ENCODE measurements around the gene RAB3GAP1. TPM values are rescaled to one million over a fixed set of nuclear protein-coding genes. Genes with fewer than 3 reads are reported as not detected.

The RAB3GAP1 gene
- total RNA-seq, 1 donor from 2014 or later: 32.0 TPM

GRCh38 chr2:135162377-135162776 is 110.3 kb downstream of the RAB3GAP1 start:
- H3K36me3 Mint-ChIP-seq: peaks cover 21% of the 10 kb centered on the region

GRCh38 chr2:135162786-135163185 is 110.7 kb downstream of the RAB3GAP1 start:
- Mint-ChIP-seq H3K27me3 (no peaks in the 10 kb centered on the region), H3K9me3 (no peaks in the 10 kb centered on the region), H3K4me1 (ENCODE audit: unreplicated experiment) (no peaks in the 10 kb centered on the region), H3K36me3 (peaks cover 24% of the 10 kb centered on the region), H3K27ac (no peak overlapping the region), H3K4me3 (no peak overlapping the region)
- no peak for TF ChIP-seq CTCF (conservative IDR thresholded peaks at IDR 0.05)
- no peak for DNase-seq (ENCODE audit: extremely low spot score, unreplicated experiment)

More at GRCh38 chr2:135162377-135162776, 110.3 kb downstream of the RAB3GAP1 start:
- H3K4me1 Mint-ChIP-seq (ENCODE audit: unreplicated experiment): no peaks in the 10 kb centered on the region
- no peak for TF ChIP-seq CTCF (conservative IDR thresholded peaks at IDR 0.05)
- DNase-seq (ENCODE audit: extremely low spot score, unreplicated experiment): no peak
- H3K27ac Mint-ChIP-seq: no peak overlapping the region
- H3K9me3 Mint-ChIP-seq: no peaks in the 10 kb centered on the region
- no peak overlapping the region for H3K4me3 Mint-ChIP-seq
- no peaks in the 10 kb centered on the region for H3K27me3 Mint-ChIP-seq

DNA sequence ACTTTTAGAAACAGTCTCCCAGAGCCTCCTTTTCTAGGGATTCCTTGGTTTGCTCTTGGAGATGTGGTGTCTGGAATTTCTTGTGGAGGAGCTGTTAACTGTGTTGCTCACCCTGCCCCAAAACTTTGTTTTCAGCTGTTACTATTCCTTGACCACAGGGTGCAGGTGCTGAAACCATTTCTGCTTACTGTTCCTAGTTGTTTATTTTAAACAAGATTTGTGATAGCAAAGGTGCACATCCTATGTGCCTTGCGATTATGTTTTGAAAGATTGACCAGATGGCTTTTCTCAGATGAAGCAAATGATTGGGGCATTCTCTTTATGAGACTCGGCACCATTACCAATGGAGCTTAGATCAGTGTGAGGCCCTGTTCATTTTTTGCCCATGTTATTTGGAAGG is 111.2 kb downstream of the RAB3GAP1 start:
- Mint-ChIP-seq H3K27me3 (no peaks in the 10 kb centered on the region), H3K4me1 (ENCODE audit: unreplicated experiment) (no peaks in the 10 kb centered on the region), H3K9me3 (no peaks in the 10 kb centered on the region), H3K27ac (no peak overlapping the region), H3K36me3 (peaks cover 24% of the 10 kb centered on the region), H3K4me3 (no peak overlapping the region)
- no peak for TF ChIP-seq CTCF (conservative IDR thresholded peaks at IDR 0.05)
- no peak for DNase-seq (ENCODE audit: extremely low spot score, unreplicated experiment)

DNA sequence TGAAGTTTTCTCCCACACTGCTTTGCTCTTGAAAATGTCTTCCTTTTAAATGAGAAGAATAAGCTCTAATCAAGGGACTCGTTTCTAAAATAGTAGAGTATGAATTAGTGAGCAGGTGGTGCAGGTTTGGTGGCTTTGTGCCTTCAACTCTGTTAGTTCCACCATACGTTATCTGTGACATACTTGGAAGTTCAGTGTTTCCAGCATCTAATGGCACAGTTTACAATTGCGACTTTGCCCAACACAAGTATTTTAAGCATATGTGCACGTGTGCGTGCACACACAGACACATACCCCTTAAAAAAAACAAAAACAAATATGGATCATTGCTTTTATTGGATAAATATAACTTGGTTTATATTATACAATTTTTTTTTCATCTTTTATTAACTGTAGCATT is 111.8 kb downstream of the RAB3GAP1 start:
- Mint-ChIP-seq H3K4me1 (ENCODE audit: unreplicated experiment) (no peaks in the 10 kb centered on the region), H3K27ac (no peak overlapping the region), H3K36me3 (peaks cover 25% of the 10 kb centered on the region), H3K27me3 (no peaks in the 10 kb centered on the region), H3K4me3 (no peak overlapping the region), H3K9me3 (no peaks in the 10 kb centered on the region)
- no peak for TF ChIP-seq CTCF (conservative IDR thresholded peaks at IDR 0.05)
- DNase-seq (ENCODE audit: extremely low spot score, unreplicated experiment): no peak

- Mint-ChIP-seq H3K27ac (no peak overlapping the region), H3K36me3 (peaks cover 30% of the 10 kb centered on the region), H3K4me1 (ENCODE audit: unreplicated experiment) (no peaks in the 10 kb centered on the region)
Measured at GRCh38 chr2:135164431-135164830, 112.3 kb downstream of the RAB3GAP1 start.

More at GRCh38 chr2:135164431-135164830, 112.3 kb downstream of the RAB3GAP1 start:
- H3K27me3 Mint-ChIP-seq: no peaks in the 10 kb centered on the region
- no peak overlapping the region for H3K4me3 Mint-ChIP-seq
- DNase-seq (ENCODE audit: extremely low spot score, unreplicated experiment): no peak
- H3K9me3 Mint-ChIP-seq: no peaks in the 10 kb centered on the region
- TF ChIP-seq CTCF (conservative IDR thresholded peaks at IDR 0.05): no peak
